Panc1 (cell line): ENCODE measurements around the gene GCHFR. TPM values are rescaled to one million over a fixed set of nuclear protein-coding genes. Genes with fewer than 3 reads are reported as not detected.

Experiments
- ATAC-seq: fragments of 200-7000 bp; cut with Tn5 transposase; 2 replicates; pipeline ENCODE4 v1.9.1; 2020; ENCODE audit warnings: mild to moderate bottlenecking, moderate library complexity
- BruUV-seq: library from RNA; stranded (reverse); fragments of 400-500 nt; replicated peaks from 2 replicates; lab custom pipeline; 2021; lab: Mats Ljungman, UMichigan
- CTCF ChIA-PET: fragments of 300-600 bp; sonication (Branson Sonifier 250); formaldehyde crosslinking; loops from one replicate; lab custom pipeline; 2022; ENCODE audit warnings: antibody characterized with exemption; lab: Charles Lee
- POLR2A ChIA-PET: fragments of 300-600 bp; sonication (Branson Sonifier 250); formaldehyde crosslinking; loops from one replicate; lab custom pipeline; 2022; ENCODE audit warnings: antibody characterized with exemption; lab: Charles Lee
- DNase-seq: peaks from one replicate; pipeline ENCODE4 v3.0.0-alpha.2; 2010; ENCODE audit warnings: low read depth, low spot score
- H3K27ac ChIP-seq: 2 replicates; pipeline ENCODE4 v1.5.1; 2011; ENCODE audit warnings: mild to moderate bottlenecking, low read length, inconsistent platforms
- H3K27me3 ChIP-seq: fragments of 200-500 bp; sonication (Bioruptor generic); 2 replicates; pipeline ENCODE4 v1.6.0; 2014; ENCODE audit warnings: low read length, inconsistent platforms; ENCODE audit not compliant: control insufficient read depth, insufficient read depth
- H3K36me3 ChIP-seq: fragments of 200-500 bp; sonication (Bioruptor generic); 2 replicates; pipeline ENCODE4 v1.5.1; 2014; ENCODE audit warnings: inconsistent platforms, mild to moderate bottlenecking, low read length, moderate library complexity; ENCODE audit not compliant: control insufficient read depth, insufficient read depth
- H3K4me1 ChIP-seq: 2 replicates; pipeline ENCODE4 v1.5.1; 2011; ENCODE audit warnings: inconsistent platforms, mild to moderate bottlenecking, low read length, moderate library complexity; ENCODE audit not compliant: control insufficient read depth, insufficient read depth
- H3K4me3 ChIP-seq, 2 experiments: 2 replicates each; pipeline ENCODE4 v1.5.1; 2011 to 2012; ENCODE audit warnings: low read depth in 2 of 2, low read length in 2 of 2, mild to moderate bottlenecking in 2 of 2, inconsistent platforms in 1 of 2, moderate library complexity in 1 of 2
- H3K9me3 ChIP-seq: fragments of 200-500 bp; sonication (Bioruptor generic); 2 replicates; pipeline ENCODE4 v1.5.1; 2014; ENCODE audit warnings: low read depth, mild to moderate bottlenecking, inconsistent platforms, low read length, moderate library complexity; ENCODE audit not compliant: control insufficient read depth, insufficient read depth
- CTCF ChIP-seq: fragments of 450-650 bp; IDR thresholded peaks from 2 replicates; pipeline ENCODE4 v1.5.1; 2017; ENCODE audit warnings: mild to moderate bottlenecking
- POLR2AphosphoS5 ChIP-seq: IDR thresholded peaks from 2 replicates; pipeline ENCODE4 v1.6.1; 2012; ENCODE audit warnings: mild to moderate bottlenecking, low read depth, low read length, moderate library complexity
- REST ChIP-seq, 2 experiments: IDR thresholded peaks; 2 replicates each; pipeline ENCODE4 v1.6.1; 2011 to 2012; ENCODE audit warnings: low read depth in 2 of 2, control low read depth in 1 of 2, low read length in 1 of 2, mild to moderate bottlenecking in 1 of 2, moderate library complexity in 1 of 2; ENCODE audit not compliant: insufficient read depth in 1 of 2
- SIN3A ChIP-seq: IDR thresholded peaks from 2 replicates; pipeline ENCODE4 v1.6.1; 2012; ENCODE audit warnings: low read depth, mild to moderate bottlenecking, low read length, moderate library complexity, borderline replicate concordance; ENCODE audit not compliant: insufficient read depth
- TCF7L2 ChIP-seq: IDR thresholded peaks from 2 replicates; pipeline ENCODE4 v1.6.1; 2011; ENCODE audit warnings: mild to moderate bottlenecking, low read depth, low read length, inconsistent platforms
- in situ Hi-C: cut with HindIII; loops from 2 replicates; pipeline ENCODE4 v1.10.0; 2016; ENCODE audit warnings: low sequenced_read_pairs, low pct_unique_long_range_greater_than_20kb
- intact Hi-C: fragments of 100-400 bp; cut with micrococcal nuclease; formaldehyde crosslinking; loops from one replicate; pipeline ENCODE4 v1.10.0; 2022; ENCODE audit not compliant: unreplicated experiment
- total RNA-seq: library from RNA; stranded (reverse); gene quantifications from one replicate; pipeline ENCODE4 v1.2.1, GENCODE V29; 2021; ENCODE audit not compliant: unreplicated experiment

The GCHFR gene
- total RNA-seq, 1 experiment from 2014 or later = 37.2 TPM

- CTCF ChIA-PET = no interaction called here
- DNase-seq (no peak), ATAC-seq (no peak)
- H3K9me3 ChIP-seq = no peaks in the 10 kb centered on the region
- H3K4me3 ChIP-seq = no peak overlapping the region
- BruUV-seq = no TSS peak
- no peak overlapping the region for H3K27ac ChIP-seq
- no peaks in the 10 kb centered on the region for H3K27me3 ChIP-seq
- no peaks in the 10 kb centered on the region for H3K36me3 ChIP-seq
- in situ Hi-C loops = no loop called here
- POLR2A ChIA-PET = no interaction called here
- intact Hi-C loops = no loop called here
- TF ChIP-seq TCF7L2 (no peak), CTCF (no peak), REST (IDR thresholded peaks at IDR 0.05; ENCODE audit: insufficient read depth in 1 of 2, low read depth in 2 of 2, low read length in 1 of 2) (no peak)
- H3K4me1 ChIP-seq = no peaks in the 10 kb centered on the region
These were observed 39.9 kb upstream of the GCHFR start for GRCh38 chr15:40723919-40724318.

- H3K4me3 ChIP-seq = no peak overlapping the region
- POLR2A ChIA-PET = no interaction called here
These were observed 32.8 kb upstream of the GCHFR start for GRCh38 chr15:40731034-40731433.

More at GRCh38 chr15:40731034-40731433, 32.8 kb upstream of the GCHFR start:
- TF ChIP-seq POLR2AphosphoS5 (no peak), TCF7L2 (no peak), CTCF (no peak), REST (IDR thresholded peaks at IDR 0.05; ENCODE audit: insufficient read depth in 1 of 2, low read depth in 2 of 2, low read length in 1 of 2) (no peak), SIN3A (no peak)
- no peak overlapping the region for H3K27ac ChIP-seq
- no peaks in the 10 kb centered on the region for H3K4me1 ChIP-seq
- in situ Hi-C loops = no loop called here
- no peak for ATAC-seq
- H3K27me3 ChIP-seq = no peaks in the 10 kb centered on the region
- intact Hi-C loops = no loop called here
- BruUV-seq = no TSS peak
- peaks cover 5% of the 10 kb centered on the region; the same call in 1 of the 2 replicates for H3K36me3 ChIP-seq
- no peak for DNase-seq
- no peaks in the 10 kb centered on the region for H3K9me3 ChIP-seq
- CTCF ChIA-PET = no interaction called here
